Kidney tubule cell (primary cell): ENCODE results near the gene TRAF1.

Source experiments
- DNase-seq: peaks from one replicate; pipeline ENCODE4 v3.0.0-alpha.2; 2018; ENCODE audit warnings: low spot score

TRAF1 gene

DNA sequence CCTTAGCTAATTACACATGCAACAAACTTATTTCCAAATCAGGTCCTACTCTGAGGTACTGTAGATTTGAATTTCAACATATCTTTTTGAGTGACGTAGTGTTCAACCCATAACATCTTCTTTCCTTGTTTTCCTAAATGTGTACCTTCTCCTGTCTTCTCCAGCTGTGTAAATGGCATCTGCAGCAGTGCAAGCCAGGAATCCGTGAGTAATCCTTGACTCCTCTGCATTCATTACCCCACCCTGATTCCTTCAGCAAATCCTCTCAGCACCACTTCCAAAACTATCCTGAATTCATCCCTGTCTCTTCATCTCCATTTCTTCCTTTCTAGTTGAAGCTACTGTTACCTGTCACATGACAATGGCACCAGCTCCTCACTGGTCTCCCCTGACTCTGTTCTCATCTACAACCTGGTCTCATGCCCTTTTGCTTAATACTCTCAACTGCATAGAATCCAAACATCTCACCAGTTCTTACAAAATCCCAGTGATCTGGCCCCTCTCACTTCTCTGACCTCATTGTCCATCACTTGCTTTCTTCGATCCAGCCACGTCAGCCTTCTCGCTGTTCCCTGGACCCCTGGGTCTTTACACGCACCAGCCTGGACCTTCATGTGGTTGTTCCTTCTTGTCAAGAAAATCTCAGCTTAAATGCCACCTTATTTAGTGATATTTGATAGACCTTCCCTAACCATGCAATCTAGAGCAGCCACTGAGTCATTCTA lies 14.6 kb upstream of the TRAF1 start:
- DNase-seq: peak; percentile 30

DNA sequence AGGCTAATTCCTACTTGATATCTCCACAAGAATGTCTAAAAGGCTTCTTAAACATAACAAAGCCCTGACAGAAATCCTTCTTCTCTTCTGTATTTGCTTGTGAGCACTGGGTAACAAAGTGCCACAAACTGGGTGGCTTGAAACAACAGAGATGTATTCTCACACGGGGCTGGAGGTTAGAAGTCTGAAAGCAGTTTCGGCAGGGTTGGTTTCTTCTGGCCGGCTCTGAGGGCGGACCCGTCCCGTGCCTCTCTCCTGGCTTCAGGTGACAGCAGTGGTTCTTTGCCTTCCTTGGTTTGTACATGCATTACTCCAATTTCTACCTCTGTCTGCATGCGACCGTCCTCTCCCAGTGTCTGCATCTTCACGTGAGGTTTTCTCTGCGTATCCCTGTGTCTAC lies 14.0 kb upstream of the TRAF1 start:
- no peak for DNase-seq

DNA sequence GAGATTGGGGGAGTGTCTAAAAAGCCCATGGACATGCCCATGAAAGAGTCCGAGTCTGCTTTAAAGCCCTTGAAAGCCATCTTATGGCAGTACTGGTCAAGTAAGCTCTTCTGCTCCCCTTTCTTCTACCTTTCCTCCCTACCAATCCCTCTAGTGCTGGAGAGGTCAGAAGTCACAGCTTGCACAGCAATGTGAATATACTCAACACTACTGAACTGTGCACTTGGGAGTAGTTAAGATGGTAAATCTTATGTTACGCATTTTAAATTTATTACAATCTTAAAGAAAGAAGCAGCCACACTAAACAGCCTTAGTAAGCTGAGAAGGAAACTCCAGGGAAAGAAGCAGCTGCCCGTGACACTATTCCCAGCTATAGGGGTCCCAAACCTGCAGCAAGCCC lies 12.3 kb upstream of the TRAF1 start:
- DNase-seq: no peak

DNA sequence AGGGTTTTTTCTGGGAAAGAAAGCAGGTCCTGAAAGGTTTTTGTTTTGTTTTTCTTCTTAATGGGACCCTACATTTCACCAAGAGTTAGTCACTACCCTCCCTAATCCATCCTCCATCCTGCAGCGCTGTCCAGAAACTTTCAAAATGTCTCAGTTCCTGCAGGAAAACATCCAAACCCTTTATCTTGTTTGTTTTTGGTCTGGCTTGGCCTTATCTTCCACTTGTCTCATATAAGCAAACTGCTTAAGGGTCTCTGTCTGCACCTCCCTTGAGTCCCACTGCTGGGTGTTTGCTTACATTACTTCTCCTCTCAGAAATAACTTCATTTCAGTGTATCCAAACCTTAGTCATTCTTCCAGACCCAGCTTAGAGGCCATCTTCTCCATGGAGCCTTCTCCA lies 11.0 kb upstream of the TRAF1 start:
- DNase-seq: no peak

DNA sequence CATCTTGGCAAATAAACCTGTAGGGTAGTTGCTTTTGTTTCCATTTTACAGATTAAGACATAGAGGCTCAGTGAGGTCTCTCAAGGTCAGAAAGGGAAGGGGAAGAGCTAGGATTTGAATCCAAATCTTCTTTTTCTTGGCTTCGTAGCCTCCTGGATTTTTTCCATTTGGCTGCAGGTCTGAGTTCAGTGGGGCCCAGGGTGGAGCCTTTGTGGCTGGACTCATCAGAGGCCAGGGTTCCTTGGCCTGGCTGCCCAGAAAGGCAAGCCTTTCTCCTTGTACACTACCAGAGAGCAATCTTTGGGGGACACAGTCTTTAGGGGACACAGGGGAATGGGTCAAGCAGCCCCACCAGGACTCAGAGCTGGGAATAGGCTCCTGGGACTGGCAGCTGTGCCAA lies 10.5 kb upstream of the TRAF1 start:
- no peak for DNase-seq

DNA sequence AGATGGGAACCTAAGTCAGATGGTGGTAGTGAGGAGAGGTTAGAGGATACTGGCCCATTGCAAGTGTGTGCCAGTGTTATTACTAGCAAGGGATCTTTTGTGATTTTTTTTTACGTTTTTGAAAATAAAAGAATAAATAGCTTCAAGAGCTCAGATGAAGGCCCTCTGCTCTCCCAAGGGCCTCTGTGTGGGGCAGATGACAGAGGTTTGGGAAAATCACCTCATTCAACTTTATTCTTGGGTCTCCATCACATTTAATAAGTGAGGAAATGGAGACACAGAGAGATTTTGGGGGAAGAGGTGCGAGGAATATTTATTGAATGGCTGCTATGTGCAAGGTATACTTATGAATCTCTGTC lies 10.1 kb upstream of the TRAF1 start:
- no peak for DNase-seq

DNA sequence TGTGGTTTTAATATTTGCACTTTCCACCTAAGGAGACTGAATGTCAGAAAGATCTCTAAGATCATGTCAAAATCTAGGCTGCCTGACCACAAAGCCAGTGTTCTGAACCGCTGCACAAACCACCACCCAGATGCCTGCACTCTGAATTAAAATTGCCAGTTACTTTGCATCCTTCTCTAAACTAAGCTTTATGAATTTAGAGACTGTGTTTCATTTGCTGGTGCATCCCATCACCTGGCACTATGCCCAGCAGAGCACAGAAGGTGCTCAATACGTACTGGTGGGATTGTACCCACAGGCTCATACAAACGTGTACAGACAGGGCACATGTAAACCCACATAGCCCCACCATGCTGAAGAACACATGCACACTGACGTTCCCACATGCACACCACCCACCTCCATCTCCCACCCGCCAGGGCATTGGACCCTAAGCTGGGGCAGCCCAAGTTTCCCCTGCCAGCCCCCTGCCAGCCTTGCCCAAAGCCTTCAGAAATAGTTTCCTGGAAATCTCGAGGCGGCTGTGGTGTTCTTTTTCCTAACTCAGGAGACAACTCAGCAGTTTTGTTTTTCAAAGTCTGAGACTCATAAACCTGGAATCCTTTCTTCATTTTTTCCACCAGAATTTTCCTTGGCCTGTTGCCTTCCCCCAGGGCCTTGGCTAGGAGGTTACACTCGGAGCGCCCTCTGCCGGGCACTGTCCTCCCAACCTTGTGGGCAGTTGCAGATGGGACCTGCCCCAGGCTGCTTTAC lies 9.6 kb upstream of the TRAF1 start:
- peak; percentile 92 for DNase-seq

DNA sequence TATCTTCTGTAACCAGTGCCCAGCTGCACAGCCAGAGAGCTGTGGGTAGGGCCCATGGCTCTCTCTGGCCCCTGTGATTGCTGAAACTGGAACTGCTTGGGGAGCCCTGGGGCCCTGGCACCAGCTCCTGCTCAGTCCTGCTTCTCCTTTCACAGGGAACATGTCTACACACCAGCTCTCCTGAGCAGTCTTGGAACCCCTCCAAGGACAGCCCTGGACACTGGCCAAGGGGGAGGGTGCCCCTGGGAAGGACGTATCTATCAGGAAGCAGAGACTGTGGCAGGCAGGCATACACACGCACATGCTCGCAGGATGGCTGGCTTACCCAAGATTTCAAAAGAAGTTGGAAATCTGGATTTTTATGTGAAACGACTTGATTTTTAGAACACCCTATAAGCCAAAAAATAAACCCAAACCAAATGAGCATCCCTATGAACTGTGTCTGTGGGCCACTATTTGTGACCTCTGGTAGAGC lies 8.8 kb upstream of the TRAF1 start:
- peak; percentile 96 for DNase-seq

DNA sequence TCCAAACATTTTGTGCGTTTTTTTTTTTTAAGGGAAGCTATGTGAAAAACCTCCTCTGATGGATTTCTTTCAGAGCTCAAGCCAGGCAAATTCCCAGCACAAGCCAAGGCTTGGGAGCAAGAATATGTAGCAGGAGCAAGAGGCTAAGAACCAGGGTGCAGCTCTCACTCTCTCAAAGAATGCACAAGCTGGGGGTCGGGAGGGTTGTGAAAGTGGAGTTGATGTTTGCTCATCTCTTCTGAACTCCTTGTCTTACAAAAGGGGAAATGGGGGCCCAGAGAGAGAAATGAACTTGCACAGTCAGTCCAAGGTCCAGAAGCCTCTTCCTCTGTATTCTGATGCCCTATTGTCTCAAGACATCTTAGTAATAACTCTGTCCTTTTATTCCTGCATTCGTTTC lies 7.7 kb upstream of the TRAF1 start:
- no peak for DNase-seq

DNA sequence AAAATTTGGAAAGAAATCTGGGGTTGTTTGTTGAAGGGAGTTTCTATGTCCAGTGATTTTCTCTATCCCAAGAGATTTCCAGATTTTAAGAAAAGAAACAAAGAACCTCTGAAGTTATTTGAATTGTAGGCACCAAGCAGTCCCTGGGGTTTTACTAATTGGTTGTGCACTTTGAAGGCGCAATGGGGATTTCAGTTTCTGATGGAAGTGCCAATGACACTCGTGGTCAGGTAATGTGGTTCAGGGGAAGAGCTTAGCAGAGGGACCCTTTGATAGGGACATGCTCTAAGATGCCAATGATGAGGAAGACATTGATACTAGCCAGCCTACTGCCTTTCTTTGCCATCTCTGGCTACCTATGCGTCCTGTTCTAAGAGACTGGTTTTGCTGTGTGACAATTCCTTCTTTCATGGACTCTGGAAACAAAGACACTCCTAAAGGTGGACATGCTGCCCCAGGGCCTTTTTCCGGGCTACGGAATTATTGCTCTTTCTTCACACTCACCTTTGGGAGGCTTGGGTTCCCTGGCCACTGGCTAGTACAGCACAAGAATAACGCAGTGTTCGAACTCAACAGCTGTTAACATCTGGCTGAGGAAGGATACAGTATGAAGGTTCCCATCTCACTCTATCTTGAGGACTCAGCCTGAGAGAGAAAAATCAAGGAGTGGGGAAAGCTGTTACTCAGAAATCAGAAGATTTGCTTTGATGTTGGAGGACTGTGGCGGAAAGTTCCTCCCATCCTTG lies 6.9 kb upstream of the TRAF1 start:
- DNase-seq: no peak

DNA sequence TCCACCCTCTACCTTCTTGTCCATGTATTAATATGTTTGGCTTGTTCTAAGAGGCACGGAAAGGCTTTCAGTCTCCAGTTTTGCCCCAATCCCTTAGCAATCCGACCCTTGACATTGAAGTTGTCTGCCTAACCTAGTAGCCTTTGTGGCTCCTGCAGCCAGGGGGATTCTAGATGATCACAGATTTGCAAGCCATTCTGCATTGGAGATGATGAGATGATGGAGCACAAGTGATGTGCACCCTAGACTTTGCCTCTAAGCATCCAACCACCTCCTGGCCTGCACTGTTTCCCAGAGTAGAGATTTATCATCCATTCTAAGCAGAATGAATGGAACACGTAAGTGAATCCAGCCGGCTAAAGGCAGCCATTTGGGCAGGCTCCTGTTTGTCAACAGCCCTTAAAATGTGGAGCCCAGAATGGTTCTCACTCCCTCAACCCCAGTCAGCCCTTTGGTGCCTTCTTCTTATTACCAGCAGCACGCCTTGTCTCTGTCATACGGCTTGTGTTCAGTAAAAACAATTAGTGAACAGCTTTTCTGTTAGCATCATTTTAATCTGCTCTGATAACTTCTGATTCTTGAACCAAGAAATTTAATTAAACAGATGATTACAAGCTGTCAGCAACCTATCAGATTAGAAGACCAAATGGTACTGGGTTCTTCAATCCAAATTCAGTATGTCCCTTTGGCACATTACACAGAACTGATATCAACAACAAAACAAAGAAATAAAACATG lies 5.7 kb upstream of the TRAF1 start:
- DNase-seq: no peak

DNA sequence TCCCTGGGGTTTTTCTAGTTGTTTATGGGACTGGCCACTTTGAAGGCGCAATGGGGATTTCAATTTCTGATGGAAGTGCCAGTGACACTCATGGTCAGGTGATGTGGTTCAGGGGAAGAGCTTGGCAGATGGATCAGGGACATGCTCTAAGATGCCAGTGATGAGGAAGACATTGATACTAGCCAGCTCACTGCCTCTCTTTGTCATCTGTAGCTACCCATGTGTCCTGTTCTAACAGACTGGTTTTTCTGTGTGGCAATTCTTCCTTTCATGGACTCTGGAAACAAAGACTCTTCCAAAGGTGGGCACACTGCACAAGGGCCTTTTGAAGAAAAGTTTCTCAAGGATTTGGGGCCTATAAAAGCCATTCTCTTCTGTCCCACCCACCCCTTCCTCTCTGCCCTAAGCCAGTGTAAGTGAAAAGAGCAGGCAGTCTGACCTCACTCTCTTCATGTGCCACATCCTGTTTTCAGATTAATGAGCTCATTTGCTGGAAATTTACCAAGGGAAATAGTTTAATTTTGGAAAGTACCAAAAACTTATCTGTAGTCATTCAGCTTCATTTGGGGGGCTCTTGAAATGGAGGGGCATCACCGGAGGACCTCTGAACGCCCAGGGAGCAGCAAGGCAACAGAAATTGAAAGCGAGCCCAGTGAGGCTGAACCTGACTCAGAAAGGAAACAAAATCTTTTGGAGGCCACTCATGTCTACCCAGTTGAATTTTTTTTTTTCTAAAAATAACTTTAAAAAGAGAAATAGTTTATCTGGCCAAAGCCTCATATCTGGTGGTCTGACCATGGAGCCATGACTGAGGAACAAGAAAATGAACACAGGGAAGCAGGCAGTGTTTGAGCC lies 4.9 kb upstream of the TRAF1 start:
- DNase-seq: peak; percentile 86

DNA sequence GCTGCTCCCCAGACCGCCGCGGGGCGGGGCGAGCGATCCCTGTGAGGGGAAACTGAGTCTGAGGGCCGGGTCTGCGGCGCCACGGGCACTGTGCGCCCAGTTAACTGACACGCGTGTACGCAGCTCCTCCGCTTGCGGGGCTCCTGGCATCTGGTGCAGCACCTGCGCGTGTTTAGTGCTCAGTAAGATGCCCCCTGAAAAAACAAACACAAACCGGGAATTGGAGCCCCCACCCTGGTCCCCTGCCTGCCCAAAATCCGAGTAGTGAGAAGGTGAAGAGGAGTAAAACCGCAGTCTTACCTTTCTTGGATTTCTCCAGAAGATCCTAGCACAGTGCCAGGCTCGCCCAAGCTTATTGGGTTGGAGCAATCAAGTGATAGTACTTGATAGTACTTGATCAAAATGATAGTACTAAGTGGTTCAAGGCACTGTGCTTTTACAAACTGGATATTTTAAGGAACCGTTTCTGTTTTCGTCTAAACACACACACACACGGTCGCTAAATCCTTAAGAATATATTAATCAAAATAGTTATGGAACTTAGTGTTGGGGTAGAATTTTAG lies 2.7 kb upstream of the TRAF1 start:
- DNase-seq: no peak

DNA sequence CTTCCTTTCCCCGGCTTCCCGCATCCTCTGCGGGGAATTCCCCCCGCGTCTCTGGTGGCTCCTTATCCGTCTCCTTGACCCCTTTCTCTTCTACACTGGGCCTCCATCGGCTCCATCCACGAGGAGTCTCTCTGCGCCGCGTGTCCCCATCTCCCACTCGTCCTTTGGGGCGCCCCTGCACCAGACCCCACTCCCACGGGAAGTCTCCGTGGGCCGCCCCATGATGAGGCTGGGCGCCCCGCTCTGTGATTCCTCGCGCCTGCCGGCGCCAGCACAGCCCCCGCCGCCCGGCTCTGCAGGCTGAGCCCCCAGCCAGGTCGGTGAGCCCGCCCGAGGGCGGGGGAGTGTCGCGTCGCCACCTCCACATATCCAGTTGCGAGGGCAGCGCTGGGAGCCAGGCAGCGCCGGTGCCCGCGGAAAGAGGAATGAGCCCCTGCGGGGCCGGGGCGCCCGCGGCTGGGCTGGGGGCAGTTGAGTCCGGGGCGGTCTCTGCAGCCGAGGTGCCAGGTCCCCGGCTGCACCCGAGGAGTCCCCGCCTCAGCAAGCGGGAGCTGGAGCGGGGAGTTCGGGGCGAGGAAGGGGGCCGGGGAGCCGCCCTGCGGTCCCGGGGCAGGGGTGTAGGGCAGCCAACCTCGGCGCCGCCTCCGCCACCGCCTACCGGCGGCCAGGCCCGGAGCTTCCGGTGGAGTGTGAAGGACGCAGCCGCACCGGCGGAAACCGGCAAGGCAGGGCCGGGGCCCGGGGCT lies 2.1 kb upstream of the TRAF1 start:
- peak; percentile 71 for DNase-seq

DNA sequence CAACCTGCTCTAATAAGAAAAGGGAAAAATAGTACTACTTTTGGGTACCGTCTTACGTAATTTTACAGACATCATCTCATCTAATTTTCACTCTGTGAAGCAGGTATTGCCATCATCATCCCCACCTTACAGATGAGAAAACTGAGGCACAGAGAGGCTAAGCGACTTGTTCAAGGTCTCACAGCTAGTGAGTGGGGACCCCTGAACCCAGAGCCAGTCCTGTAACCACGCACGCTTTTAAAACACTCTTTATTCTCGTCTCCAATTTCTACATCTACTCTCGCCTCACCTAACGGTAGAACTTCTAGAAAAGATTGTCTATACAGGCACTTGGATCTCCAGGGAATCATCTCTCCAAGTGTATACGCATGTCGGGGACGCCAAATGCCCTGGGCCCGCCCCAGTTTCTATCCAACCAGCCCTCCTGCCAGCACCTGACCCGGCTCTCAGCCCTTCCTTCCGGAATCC lies 1.5 kb upstream of the TRAF1 start:
- DNase-seq: no peak

DNA sequence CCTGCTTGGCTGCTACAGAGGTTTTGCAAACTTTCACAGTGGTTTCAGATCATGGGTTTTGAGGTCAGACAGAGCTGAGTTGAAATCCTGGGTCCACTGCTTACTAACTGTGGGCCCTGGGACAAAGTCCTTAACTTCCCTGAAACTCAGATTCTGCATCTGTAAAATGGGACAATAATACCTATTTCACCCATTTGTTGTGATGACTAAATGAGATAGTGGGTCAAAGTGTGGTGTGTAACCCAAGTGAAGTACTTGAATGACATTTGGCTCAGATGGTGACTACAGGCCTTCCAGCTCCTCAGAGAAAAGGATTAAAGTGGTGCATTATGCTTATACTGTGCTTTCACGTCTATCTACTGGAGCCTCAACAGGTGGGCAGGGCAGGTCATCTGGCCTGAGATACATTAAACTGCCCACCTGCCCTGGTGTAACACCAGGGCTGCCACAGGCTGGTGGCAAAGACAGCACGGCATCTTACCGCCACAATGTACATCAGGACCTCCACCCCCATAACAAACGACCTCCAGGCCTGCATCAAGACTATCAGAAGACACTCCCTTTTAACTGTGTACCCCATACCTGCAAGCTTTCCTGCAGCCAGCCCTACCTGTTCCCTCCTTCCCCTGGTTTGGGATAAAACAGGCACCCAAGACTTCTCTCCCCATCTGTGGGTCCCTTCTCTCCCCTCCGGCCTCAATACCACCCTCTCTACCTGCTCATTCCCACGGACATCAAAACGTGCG lies 846 bp upstream of the TRAF1 start:
- no peak for DNase-seq

DNA sequence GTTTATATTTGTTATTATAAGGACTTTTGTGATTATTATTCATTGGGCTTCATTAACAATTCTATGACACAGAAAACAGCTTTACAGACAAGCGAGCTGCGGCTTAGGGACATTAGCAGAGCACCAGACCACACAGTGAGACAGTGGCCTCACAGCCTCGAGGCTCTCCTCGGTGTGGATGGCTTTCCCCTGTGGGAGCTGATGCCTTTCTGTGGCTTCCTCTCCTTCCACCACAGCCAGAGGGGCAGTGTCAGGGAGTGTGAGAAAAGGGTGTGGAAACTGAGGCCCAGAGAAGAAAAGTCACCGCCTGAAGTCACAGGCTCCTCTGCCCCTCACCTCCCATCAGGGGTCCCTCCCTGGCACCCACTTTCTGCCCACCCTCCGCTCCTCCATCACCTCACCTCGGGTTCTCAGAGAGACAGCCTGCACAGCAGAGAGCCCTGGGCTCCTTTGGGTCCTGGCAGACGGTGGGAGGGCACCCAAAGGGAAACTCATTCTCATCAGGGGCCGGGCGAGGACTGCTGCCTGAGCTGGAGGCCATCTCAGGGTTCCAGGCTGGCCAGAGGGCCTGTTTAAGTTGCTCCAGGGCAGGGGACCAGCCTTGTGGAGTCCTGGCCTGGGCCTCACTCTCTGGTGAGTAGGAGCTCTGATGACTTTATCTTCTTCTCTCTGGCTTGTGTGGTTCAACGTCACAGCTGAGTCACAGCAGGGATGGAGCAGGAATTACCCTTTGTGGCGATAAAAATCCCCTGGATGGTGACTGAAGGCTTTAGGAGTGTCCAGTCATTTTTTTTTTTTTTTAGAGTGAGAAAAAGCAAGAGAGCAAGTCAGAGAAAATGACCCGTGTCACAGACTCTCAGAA lies 830 bp downstream of the TRAF1 start:
- peak; percentile 97 for DNase-seq
